ENCODE data around the gene RAP1A.

RAP1A gene

DNA sequence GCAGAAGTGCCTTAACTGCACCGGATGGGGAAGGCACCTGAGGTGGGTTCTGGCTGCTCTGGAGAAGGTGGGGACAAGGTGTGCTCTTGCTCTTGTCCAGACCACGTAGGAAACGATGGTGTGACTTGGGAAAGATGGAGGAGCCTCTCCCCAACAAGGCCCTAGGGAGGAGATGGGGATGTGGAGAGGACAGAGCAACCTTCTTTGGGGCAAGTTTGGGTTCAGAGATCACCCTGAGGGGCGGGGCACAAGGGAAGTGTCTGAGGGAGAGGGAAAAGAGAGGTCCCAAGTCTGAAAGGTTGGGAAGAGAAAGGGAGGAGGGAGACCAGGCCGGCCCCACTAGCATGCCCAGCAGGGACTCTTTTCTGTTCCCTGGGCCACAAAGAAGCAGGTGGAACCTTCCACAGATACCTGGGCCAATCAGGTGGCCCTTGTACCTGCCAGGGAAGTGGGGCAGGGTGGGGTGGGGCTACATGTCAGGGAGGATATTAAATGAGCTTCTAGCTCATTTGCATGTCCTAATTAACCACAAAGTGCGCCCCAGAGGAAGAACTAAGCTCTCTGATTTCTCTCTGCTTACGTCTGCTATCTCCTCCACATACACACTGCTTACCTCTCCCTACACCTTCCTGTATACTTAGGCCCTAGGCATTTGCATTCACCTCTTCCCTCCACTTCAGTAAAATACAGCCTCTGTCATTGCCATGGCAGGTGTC, 103.7 kb downstream of the RAP1A start:
- no peak for DNase-seq

DNA sequence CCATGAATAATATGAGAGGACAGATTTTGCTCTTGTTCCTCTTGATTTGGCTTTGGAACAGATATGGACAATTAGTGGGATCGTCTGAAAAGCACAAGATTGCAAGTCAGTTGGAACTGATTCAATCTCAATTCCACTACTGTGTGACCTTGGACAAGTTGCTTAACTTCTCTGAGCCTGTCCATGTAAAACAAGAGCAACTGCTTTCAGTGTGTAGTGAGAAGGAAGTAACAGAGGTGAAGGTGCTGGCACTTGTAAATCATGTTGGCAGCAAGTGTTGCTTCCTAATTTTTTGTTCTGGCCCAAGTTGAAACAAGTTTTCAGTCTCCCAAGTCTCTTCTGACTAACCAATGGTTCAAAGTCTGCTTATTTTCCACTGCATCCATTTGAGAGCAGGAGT, 104.3 kb downstream of the RAP1A start:
- DNase-seq: no peak

DNA sequence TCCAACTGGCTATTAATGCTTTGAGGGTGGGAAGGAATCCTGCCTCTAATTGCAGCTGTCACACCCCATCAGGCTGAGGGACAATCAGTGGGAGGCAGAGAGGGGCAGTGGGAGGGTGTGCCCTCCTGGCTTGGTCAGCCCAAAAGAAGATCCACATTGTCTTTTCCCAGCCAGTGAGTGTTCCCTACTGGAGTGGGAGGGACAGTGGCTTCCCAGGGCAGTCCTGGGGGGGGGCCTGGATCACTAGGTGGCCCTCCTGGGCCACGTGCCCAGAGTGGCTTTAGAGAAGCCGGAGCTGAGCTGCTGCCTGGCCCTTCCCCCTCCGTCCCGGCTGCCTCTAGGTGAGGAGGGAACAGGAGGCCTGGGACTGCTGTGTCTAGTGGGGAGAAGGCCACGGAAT, 105.6 kb downstream of the RAP1A start:
- no peak for DNase-seq

DNA sequence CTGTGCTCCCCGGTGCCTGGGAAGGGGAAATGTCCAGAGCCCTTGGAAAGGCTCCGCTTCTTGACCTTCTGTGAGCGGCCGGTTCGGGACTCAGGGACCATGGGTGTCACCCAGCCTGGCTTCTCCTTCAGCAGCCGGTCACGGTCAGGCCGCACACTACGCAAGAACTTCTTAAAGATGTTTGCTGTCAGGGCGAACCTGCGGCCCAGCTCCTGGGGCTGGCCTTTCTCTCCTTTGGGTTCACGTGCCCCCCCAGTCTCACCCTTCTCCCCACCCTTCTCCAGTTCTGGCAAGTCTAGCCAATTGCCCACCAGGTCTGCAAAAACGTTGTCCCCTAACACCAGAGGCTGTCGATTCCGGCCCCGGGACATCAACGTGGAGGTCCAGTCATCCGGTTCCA, 107.5 kb downstream of the RAP1A start:
- DNase-seq: no peak

DNA sequence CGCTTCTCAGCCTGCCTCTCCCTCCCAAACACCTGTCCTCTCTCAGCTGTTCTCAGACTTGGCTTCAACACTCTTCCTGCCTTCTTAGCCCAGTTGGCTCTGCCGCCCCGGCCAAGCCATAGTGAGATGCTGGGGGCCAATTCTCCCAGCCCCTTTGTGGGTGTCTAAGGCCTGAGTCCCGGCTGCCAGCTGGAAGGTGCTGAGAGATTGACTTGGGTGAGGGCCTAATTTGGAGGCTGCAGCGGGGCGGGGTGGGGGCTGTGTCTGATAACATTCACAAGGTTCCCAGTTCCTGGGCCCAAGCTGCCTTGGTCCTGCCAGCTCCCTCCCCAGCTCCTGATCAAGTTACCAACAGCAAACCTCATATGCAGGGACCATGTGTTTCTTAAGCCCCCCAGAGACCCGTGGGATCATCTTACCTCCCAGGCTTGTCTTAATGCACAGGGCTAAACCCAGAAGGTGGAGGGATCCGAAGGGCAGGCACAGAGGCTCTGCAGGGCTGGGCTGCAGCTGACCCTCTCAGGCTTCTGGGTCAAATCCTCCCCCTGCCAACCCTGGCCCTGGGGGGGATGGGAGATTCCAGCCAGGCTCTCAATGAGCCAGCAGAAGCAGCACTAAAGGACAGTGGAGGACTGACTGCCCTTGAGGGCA, 109.8 kb downstream of the RAP1A start:
- DNase-seq: no peak

DNA sequence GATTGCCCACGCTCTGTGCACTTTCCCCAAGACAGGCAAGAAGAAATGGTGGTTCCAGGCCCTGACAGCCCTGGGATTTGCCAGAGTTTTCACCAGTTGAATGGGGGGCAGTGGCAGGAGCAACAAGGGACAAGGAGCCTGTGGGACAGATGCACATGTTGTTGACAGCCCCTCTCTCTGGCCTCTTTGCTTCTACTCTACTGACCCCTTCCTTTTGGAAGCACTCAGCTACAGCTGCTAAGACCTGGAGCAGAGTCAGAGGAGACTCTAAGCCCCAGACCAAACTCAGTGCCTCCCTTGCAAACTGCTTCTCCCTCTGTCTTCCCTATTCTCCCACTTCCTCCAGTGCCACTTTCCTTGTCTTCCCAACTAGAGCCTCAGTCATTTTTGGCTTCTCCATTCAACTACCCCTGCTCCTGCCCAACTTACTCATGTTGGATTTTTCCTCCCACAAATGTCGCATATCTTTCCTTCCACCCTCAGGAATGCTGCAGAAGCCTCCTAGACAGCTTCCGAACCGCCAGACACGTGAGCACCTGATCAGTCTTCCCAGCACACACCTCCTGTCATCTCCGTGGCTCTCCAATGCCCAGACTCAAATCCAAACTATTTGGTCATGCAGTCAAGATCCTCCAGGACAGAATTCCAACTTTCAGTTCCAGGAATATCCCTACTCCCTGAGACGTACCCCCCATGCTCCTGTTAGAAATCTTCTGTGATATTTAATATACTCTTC, 110.5 kb downstream of the RAP1A start:
- DNase-seq: no peak

DNA sequence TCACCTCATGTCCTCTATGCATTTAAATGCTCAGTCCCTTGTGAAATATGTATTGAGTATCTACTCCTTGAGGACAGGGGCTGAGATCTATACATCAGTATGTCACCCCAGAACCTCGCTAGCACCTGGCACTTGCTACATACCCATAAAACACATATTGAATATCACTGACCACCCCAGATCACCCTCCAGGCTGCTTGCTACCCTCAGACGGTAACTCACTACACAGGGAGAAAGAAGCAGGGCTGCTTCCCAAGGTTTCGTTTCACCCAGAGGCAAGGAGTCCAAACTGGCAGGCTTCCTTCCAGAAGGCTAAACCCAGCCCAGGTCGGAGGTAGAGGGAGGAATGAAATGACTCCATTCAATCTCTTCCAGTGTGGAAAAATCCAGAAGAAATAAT, 111.1 kb downstream of the RAP1A start:
- no peak for DNase-seq

DNA sequence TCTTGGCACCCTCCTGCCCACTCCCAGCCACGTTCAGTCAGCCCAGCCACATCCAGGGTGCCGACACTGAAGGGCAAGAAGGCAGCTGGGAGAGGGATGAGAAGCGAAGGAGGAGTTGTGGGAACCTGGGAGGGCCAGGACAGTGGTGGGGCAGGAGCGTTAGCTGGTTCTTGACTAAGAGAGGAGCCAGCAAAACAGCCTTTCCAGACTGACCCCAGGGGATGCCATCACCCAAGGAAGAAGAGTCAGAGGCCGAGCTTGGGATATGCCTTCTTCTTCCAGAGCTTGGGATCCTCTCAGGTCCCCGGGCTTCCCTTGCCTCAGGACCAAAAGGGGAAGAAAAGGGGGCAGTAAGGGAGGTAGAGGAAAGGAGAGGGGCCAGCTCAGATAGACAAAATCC, 112.4 kb downstream of the RAP1A start:
- DNase-seq: no peak

DNA sequence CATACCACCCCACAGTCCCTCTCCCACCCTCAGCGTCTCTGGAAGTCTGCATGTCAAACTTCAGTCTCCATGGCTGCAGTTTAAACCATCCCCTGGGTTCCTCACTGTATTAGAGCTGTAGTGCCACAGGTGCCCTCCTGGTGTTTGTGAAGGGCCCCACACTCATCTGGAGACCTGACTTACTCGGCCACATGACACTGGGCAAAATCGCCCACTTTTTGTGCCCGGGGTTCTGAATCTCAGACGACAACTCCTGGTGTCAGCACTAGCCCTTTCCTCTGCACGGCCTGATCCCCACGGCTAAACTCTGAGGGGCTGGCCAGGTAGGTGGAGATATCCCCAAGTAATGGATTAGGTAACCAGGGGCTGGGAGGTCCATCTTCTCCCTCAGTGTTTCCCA, 113.1 kb downstream of the RAP1A start:
- no peak for DNase-seq

DNA sequence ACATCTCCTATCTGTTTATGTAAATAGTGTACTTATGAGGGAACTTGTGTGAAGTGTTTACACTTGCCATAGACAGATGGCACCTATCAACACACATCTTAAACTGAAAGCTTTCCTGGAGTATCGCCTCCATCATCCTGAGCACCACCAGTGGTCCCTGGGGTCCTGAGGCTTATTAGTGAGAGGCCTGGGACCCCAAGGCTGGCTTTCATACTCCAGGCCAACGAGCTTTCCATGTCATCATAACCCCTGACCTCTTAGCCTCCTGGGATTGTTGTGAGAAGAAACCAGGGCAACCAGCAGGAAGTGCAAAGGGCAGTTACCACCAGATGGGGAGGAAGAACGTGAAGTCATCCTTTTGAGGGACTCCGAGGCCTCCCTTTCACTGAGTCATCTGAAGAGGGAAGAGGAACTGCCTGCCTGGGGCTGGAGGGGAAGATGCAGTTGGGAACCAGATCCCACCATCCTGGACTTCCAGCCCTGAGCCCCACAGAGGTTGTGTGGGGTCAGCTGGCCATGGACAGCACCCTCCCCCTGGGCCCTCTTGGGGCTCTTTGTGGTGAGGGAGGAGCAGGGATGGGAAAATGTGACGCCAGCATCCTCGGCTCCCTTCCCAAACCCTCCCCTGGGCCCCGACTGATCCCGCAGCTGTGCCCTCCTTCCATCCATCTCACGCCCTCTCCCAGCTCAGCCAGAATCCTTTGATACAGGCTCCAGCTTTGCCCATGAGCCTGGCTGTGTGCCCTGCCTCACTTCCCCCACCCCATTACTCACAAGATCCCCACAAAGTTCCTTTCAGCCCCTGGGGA, 113.8 kb downstream of the RAP1A start:
- DNase-seq: peak; percentile 69

DNA sequence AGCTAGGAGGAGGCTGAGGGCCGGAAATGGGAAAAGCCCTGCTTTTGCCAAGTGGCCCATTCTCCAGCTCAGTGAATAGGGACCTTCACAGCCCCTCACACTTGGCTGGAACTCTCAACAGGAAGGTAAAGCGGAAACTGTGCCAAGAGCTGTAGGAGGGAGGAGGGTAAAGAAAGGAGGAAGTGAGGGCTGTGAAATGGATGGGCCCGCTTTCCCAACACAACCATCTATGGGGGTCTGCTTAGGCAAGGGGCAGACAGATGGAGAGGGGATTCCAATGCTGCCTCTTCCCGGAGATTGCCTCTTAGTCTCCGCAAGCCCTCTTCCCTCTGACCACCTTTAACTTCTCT, 114.4 kb downstream of the RAP1A start:
- no peak for DNase-seq

DNA sequence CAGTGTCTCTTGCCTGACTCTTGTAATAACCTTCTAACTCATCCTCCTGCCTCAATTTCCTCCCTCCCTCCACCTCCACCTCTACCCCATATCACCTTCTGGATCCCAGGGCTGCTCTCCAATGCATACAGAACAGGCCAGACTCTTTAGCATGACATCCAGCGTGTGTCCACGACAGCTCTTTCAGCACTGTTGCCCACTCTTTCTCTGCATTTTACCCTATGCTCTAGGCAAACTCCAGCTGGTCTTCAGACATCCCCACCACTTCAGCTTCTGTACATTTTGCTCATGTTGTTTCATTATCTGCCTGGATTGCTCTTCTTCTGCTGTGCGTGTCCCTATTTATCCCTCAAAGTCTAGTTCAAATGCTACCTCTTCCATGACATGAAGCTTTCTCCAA, 114.8 kb downstream of the RAP1A start:
- DNase-seq: no peak

DNA sequence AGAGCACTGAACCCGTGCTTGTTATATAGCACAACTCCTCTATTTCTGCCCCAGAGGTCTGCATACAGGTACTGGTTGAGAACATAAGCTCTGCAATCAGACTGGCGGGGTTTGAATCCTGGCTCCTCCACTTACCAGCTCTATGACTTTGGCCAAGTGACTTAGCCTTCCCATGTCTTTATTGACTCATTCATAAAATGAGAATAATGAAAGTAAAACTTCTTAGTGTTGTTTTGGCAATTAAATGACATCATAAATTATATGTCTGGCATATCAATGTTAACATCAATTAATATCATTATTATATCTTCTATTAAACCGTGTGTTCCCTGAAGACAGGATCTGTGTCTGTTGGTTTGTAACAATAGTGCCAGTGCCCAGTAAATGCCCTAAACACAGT, 115.3 kb downstream of the RAP1A start:
- DNase-seq: no peak

DNA sequence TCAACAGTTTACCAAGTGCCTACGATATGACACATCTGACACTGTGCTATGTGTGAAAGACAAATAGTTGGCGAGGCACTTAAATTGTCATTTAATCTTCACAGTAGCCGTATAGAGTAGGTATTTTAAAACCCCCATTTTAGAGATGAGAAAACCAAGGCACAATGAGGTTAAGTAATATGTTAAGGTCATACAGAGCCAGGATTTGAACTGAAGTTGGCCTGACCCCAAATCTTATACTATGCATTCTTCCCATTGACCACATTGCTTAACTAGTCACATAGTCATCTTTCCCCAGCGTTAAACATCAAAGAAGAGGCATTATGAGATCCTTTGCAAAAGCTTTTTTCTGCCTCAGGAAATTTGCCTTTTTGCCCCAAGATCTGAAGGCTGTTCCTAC, 115.7 kb downstream of the RAP1A start:
- no peak for DNase-seq

DNA sequence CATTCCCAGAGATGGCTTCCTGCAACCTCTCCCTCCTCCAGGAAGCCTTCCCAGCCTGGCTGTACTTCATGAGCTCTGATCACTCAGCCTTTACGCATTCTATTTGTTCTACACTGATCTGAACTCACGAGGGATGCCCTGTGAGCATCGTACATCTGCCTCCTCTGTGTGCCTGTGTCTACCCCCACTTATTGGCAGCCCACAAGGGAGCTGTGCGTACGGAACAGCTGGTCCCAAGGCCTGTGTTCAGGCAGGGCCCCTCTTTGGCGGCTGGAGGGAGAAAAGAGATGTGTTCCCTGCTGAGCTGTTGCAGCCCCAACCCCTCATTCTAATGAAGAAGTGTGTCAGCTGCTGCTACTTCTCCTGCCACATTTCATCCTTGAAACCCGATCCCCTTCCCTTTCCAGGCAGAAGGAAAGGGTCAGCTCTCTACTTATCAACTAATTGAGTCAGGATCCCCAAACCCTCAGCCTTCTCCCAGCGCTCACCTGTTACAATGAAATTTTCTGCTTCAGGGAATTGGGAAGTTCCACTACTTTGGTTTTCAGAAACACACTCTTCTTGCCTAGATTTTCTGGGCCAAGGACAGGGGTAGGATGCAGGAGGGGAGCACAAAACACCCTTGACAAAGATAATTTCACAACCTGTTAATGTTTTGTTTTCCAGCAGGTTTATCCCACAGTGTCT, 116.4 kb downstream of the RAP1A start:
- DNase-seq: peak; percentile 90

DNA sequence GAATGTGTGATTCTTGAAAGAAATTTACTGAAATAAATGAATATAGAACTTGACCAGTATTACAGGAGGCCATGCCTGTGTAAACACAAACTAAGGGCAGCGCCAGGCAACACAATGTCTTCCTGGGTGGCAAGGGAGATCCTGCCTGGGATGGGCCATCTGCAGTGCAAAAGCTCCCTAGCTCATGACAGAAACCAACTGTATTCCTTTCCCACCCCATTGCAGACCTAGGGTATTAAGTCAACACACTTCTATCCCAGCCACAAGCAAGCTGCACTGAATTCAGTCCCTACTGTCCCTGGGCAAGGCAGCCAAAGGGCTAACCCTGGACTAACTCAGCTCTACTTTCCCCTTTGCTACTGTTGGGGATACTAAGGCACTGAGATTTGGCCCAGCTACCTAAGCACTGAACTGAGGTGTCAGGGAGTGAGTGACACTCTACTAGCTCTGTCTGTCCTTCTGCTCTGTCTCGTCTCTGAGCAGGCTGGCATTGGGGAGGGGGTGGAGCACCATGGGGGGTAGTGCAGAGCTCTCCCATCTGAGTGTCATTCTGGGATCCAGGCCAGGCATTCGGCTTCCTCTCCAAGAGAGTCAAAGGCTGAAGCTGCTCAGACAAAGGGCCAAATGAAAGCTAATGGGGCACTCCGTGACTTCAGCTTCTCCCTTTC, 117.1 kb downstream of the RAP1A start:
- peak; percentile 93 for DNase-seq

DNA sequence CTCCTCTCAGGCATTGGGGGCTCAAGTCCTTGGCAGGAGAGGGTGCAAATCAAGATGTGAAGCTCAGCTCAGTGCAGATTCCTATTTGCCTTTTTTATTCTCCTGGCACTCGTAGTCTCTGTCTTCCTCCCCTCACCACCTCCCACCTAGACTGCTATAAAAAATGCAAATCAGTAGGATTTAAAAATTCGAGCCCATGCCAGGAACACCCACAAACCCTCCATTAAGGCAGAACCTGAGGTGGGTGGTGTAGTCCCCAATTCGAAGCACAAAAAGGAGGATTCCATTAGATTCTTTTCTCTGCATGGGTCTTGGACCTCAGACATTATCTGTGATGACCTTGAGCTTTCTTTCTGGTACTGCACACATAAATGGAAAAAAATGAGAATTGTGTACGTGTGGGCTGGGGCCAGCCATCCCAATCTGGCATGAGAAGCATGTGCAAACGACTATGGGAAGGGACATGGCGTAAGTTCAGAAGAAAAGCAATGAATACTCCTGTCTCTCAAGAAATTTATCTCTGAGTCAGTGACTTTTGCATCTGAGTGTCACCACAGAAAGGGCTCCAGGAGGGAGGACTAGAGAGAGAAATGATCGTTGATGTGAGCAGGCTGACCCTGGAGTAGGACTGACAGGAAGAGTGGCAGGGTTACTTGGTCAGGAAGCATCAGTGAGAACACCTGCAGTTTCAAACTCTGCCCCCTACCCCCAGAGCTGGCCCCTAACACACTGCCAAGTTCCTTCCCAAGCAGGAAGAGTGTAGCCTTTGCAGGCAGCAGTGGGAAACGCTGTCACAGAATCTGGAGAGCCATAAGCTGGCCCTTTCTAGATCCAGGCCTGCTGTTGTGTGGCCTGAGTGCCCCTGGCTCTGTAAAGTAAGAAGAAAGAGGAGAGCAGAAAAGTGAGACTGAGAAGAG, 117.9 kb downstream of the RAP1A start:
- DNase-seq: peak; percentile 30

DNA sequence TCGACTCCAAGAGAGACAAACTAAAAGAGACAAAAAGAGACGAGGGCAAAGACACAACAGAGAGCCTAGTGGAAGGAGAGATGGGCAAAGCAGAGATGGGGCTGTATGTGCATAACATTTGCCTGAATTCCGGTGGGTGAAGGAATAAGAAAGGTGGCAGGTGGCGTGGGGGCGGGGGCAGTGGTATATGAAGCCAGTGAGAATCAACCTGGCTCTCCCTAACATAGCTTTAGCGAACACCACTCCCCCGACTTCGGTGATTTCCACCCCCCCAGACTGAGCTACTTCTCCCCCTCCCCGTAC, 118.5 kb downstream of the RAP1A start:
- DNase-seq: no peak

DNA sequence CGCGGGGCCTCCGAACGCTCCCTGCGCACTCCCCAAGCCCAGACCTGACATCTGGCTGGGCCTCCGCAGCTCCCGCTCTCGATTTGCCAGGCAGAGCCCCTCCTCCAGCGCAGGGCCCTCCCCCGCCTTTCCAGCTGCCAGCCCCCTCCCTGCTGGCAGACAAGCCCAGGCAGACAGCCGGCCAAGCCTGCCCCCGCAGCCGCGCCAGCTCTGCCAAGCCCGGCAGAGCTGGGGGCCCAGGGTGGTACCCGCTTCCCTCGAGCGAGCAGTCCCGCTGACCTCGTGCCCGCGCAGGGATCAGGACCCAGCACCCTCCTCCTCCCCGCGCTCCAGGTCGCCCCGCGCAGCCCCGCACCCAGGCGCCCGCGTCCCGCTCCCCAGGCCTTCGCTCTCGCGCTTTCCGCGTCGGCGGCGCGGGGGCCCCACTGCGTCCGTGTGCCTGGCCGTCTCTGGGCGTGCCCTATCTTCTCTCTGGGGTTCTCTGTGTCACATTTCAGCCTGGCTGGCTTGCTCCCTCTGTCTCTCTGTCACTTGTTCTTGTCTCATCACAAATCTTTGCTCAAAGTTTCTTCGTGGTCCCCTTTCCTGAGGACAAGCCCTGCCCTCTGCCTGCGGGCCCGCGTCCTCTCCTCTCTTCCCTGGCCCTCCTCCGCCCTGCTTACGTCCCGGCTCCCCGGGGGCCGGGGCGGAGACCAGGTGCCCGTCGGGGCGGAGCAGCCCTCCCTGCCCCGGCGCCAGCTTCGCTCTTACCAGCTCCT, 119.0 kb downstream of the RAP1A start:
- DNase-seq: peak; percentile 79

DNA sequence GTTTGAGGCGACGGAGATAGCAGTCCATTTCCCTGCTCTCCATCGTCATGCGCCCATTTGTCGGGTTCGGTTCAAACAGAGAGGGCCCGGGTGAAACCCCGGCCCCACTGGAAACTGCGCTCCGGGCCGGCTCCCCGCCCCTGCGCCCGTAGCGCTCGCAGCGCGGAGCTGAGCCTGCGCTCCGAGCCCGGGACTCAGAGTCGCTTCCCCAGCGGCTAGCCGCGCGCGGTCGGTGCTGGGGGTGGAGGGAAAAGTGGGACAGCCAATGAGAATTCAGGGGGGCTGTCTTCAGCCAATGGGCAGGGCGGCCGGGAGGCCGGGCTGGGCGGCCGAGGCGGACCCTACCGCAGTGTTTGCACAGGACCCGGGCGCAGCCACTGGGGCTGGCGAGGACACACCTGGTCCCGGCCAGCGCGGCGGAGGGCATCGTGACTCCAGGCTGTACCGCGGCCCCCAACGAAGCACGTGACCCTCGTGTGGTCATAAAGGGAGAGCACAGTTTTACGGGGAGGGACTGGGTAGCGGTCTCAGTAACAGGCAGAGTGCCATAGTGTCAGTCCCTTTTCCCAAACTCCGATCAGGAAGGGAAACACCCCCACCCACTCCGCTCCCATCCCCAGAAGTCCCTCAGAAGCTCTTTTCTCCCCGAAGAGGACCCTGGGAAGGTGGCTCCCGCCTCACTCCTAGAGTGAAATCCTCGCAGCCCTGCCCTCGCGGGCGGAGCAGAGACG, 119.8 kb downstream of the RAP1A start, which contains the start of gene INKA2:
Gene INKA2 (minus strand): TSS at position 202 of the 731 bp plus-strand sequence. CDS start 153 bp downstream, at position 49.
- DNase-seq: peak; percentile 94

Data from NCI-H1092 treated with DMSO at 0.1 percent for 48 hours (cell line).